ENCODE results near the gene GDPD1.

DNA sequence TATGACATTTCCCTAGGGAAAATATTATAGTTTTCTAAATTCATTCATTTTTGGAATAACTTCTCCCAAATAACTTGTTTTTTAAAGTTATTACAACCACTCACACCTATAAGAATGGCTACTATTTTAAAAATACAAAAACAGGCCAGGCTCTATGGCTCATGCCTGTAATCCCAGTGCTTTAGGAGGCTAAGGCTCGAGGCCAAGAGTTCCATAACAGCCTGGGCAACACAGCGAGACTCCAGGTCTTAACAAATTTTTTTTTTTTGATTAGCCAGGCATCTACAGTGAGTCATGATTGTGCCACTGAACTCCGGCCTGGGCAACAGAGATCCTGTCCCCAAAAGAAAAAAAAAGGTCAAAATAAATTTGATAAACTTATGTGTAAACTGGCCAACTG lies 67.6 kb downstream of the GDPD1 start:
- TF ChIP-seq, protein P1, sequence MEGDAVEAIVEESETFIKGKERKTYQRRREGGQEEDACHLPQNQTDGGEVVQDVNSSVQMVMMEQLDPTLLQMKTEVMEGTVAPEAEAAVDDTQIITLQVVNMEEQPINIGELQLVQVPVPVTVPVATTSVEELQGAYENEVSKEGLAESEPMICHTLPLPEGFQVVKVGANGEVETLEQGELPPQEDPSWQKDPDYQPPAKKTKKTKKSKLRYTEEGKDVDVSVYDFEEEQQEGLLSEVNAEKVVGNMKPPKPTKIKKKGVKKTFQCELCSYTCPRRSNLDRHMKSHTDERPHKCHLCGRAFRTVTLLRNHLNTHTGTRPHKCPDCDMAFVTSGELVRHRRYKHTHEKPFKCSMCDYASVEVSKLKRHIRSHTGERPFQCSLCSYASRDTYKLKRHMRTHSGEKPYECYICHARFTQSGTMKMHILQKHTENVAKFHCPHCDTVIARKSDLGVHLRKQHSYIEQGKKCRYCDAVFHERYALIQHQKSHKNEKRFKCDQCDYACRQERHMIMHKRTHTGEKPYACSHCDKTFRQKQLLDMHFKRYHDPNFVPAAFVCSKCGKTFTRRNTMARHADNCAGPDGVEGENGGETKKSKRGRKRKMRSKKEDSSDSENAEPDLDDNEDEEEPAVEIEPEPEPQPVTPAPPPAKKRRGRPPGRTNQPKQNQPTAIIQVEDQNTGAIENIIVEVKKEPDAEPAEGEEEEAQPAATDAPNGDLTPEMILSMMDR (IDR thresholded peaks at IDR 0.05 in 4 of 5, conservative IDR thresholded peaks at IDR 0.05 in 1 of 5) = no peak
- no peak for TF ChIP-seq POLR2A (IDR thresholded peaks at IDR 0.05)

Measured in gastrocnemius medialis (tissue), 4 donors.